Smooth muscle cell (in vitro differentiated cells): ENCODE measurements around the gene ZNF440. TPM values are rescaled to one million over a fixed set of nuclear protein-coding genes. Genes with fewer than 3 reads are reported as not detected.

ENCODE experiments used
- DNase-seq: peaks from one replicate; lab custom pipeline; 2025; ENCODE audit not compliant: unreplicated experiment; lab: John Stamatoyannopoulos, UW
- H2AFZ ChIP-seq: fragments of 200-600 bp; sonication (generic); 2 replicates; pipeline ENCODE4 v1.6.0; 2016; ENCODE audit warnings: antibody characterized with exemption, low read depth, mild to moderate bottlenecking
- H3F3A ChIP-seq: fragments of 200-600 bp; sonication (generic); 2 replicates; pipeline ENCODE4 v1.6.0; 2017; ENCODE audit warnings: antibody characterized with exemption, low read depth
- H3K27ac ChIP-seq: fragments of 200-600 bp; sonication (generic); 2 replicates; pipeline ENCODE4 v1.5.1; 2016; ENCODE audit warnings: low read depth, mild to moderate bottlenecking
- H3K27me3 ChIP-seq: fragments of 200-600 bp; sonication (generic); 2 replicates; pipeline ENCODE4 v1.6.1; 2016; ENCODE audit warnings: low read depth, mild to moderate bottlenecking
- H3K36me3 ChIP-seq: fragments of 200-600 bp; sonication (generic); 2 replicates; pipeline ENCODE4 v1.5.1; 2016; ENCODE audit warnings: low read depth
- H3K4me1 ChIP-seq: fragments of 200-600 bp; sonication (generic); 2 replicates; pipeline ENCODE4 v1.5.1; 2016; ENCODE audit warnings: low read depth
- H3K4me2 ChIP-seq: fragments of 200-600 bp; sonication (generic); 2 replicates; pipeline ENCODE4 v1.6.0; 2016; ENCODE audit warnings: mild to moderate bottlenecking
- H3K4me3 ChIP-seq: fragments of 200-600 bp; sonication (generic); 2 replicates; pipeline ENCODE4 v1.5.1; 2016; ENCODE audit warnings: mild to moderate bottlenecking
- H3K79me2 ChIP-seq: fragments of 200-600 bp; sonication (generic); 2 replicates; pipeline ENCODE4 v1.6.0; 2016; ENCODE audit warnings: low read depth, mild to moderate bottlenecking
- H3K9ac ChIP-seq: fragments of 200-600 bp; sonication (generic); 2 replicates; pipeline ENCODE4 v1.6.0; 2016; ENCODE audit warnings: low read depth
- H3K9me3 ChIP-seq: fragments of 200-600 bp; sonication (generic); replicated peaks from 2 replicates; pipeline ENCODE4 v1.5.1; 2016; ENCODE audit warnings: low read depth
- H4K20me1 ChIP-seq: fragments of 200-600 bp; sonication (generic); 2 replicates; pipeline ENCODE4 v1.6.0; 2016; ENCODE audit warnings: low read depth
- CTCF ChIP-seq: fragments of 200-600 bp; sonication (generic); IDR thresholded peaks from 2 replicates; pipeline ENCODE4 v1.5.1; 2017; ENCODE audit warnings: borderline replicate concordance, mild to moderate bottlenecking, antibody characterized with exemption; ENCODE audit not compliant: insufficient read depth, poor library complexity, severe bottlenecking
- WGBS: methylation state at CpG from one replicate; pipeline ENCODE4 v1.1.7; 2016; ENCODE audit warnings: low lambda C conversion rate; 5-methylcytosine and 5-hydroxymethylcytosine counted together
- polyA plus RNA-seq: library from polyadenylated mRNA; unstranded; fragments of >200 nt; fragmentation: Nextera tagmentation; extraction: Ambion mirVana; gene quantifications from 2 replicates; pipeline ENCODE4 v1.2.1, GENCODE V29; 2016
- total RNA-seq: library from RNA; depleted of rRNA; stranded (reverse); fragments of >200 nt; gene quantifications from 2 replicates; pipeline ENCODE4 v1.2.3, GENCODE V29; 2014

The ZNF440 gene
- total and polyA plus RNA-seq, 2 experiments from 2014 or later = 3.6 to 14.5 TPM

GRCh38 chr19:11781295-11782057, 32.6 kb upstream of the ZNF440 start:
- Histone ChIP-seq H3K27ac (no peak overlapping the region), H3K27me3 (no peaks in the 10 kb centered on the region), H3K79me2 (no peaks in the 10 kb centered on the region), H4K20me1 (no peaks in the 10 kb centered on the region), H3K36me3 (peaks cover 65% of the 10 kb centered on the region), H3K4me1 (no peaks in the 10 kb centered on the region), H3K4me3 (peak overlapping the region; percentile 22), H2AFZ (no peak overlapping the region), H3F3A (no peaks in the 10 kb centered on the region), H3K9me3 (peaks cover 54% of the 10 kb centered on the region), H3K9ac (no peak overlapping the region), H3K4me2 (no peak overlapping the region)
- 96% methylated on average over 5 of the region's 5 CpGs for WGBS
- no peak for TF ChIP-seq CTCF
- no peak for DNase-seq

- H3K36me3 ChIP-seq = peaks cover 47% of the 10 kb centered on the region
- no peaks in the 10 kb centered on the region for H3K27me3 ChIP-seq
- no peak for TF ChIP-seq CTCF
- H3K4me1 ChIP-seq = no peaks in the 10 kb centered on the region
- no peak for DNase-seq
- H2AFZ ChIP-seq = no peak overlapping the region
- no peaks in the 10 kb centered on the region for H3F3A ChIP-seq
- no peak overlapping the region for H3K27ac ChIP-seq
- H3K4me2 ChIP-seq = no peak overlapping the region
- H3K4me3 ChIP-seq = no peak overlapping the region
- peaks cover 54% of the 10 kb centered on the region for H3K9me3 ChIP-seq
- no peak overlapping the region for H3K9ac ChIP-seq
- WGBS = 94% methylated on average over 1 of the region's 1 CpG
- no peaks in the 10 kb centered on the region for H3K79me2 ChIP-seq
- no peaks in the 10 kb centered on the region for H4K20me1 ChIP-seq
These were observed 30.3 kb upstream of the ZNF440 start for GRCh38 chr19:11783767-11784166.

GRCh38 chr19:11784356-11784755, 29.7 kb upstream of the ZNF440 start:
- Histone ChIP-seq H4K20me1 (no peaks in the 10 kb centered on the region), H3K9ac (no peak overlapping the region), H2AFZ (no peak overlapping the region), H3K27me3 (no peaks in the 10 kb centered on the region), H3K9me3 (peaks cover 51% of the 10 kb centered on the region), H3K36me3 (peaks cover 41% of the 10 kb centered on the region), H3K27ac (no peak overlapping the region), H3K79me2 (no peaks in the 10 kb centered on the region), H3F3A (no peaks in the 10 kb centered on the region), H3K4me1 (no peaks in the 10 kb centered on the region), H3K4me3 (no peak overlapping the region), H3K4me2 (no peak overlapping the region)
- no peak for DNase-seq
- 95% methylated on average over 3 of the region's 3 CpGs for WGBS
- TF ChIP-seq CTCF = no peak

GRCh38 chr19:11787536-11787935, 26.5 kb upstream of the ZNF440 start:
- H3K9me3 ChIP-seq = peaks cover 21% of the 10 kb centered on the region
- H3K27me3 ChIP-seq = no peaks in the 10 kb centered on the region
- 78% methylated on average over 3 of the region's 3 CpGs for WGBS
- no peak overlapping the region for H3K4me2 ChIP-seq
- no peak overlapping the region for H3K27ac ChIP-seq
- H3K4me3 ChIP-seq = no peak overlapping the region
- no peaks in the 10 kb centered on the region for H4K20me1 ChIP-seq
- peaks cover 9% of the 10 kb centered on the region for H3K36me3 ChIP-seq
- H3K79me2 ChIP-seq = no peaks in the 10 kb centered on the region
- H3F3A ChIP-seq = no peaks in the 10 kb centered on the region
- no peaks in the 10 kb centered on the region for H3K4me1 ChIP-seq
- no peak for TF ChIP-seq CTCF
- no peak for DNase-seq
- no peak overlapping the region for H2AFZ ChIP-seq
- H3K9ac ChIP-seq = no peak overlapping the region
